Kidney epithelial cell (primary cell): ENCODE data around the gene LDLRAD4. TPM values are rescaled to one million over a fixed set of nuclear protein-coding genes. Genes with fewer than 3 reads are reported as not detected.

ENCODE experiments used
- DNase-seq: peaks from one replicate; pipeline ENCODE4 v3.0.0-alpha.2; 2010; ENCODE audit warnings: low read depth
- H3K27me3 ChIP-seq: 2 replicates; pipeline ENCODE4 v1.6.0; 2011; ENCODE audit warnings: low read length; ENCODE audit not compliant: control insufficient read depth, insufficient read depth
- H3K36me3 ChIP-seq: 2 replicates; pipeline ENCODE4 v1.5.1; 2011; ENCODE audit warnings: low read length; ENCODE audit not compliant: control insufficient read depth, insufficient read depth
- H3K4me3 ChIP-seq: 2 replicates; pipeline ENCODE4 v1.5.1; 2011; ENCODE audit warnings: low read depth, mild to moderate bottlenecking, control low read depth, low read length
- CTCF ChIP-seq: IDR thresholded peaks from 2 replicates; pipeline ENCODE4 v1.5.1; 2011; ENCODE audit warnings: mild to moderate bottlenecking, moderate library complexity, low read length, control low read depth, inconsistent platforms; ENCODE audit not compliant: insufficient read depth, poor library complexity, severe bottlenecking
- total RNA-seq: library from RNA; depleted of rRNA; stranded (reverse); fragments of >200 nt; gene quantifications from 2 replicates; pipeline ENCODE4 v1.2.3, GENCODE V29; 2015

The LDLRAD4 gene
- total RNA-seq, 1 donor from 2014 or later, result 5.8 TPM

- TF ChIP-seq CTCF, result no peak
- Histone ChIP-seq H3K36me3 (no peaks in the 10 kb centered on the region), H3K27me3 (no peaks in the 10 kb centered on the region), H3K4me3 (no peak overlapping the region)
- DNase-seq, result no peak
These were observed 373.7 kb downstream of the LDLRAD4 start for GRCh38 chr18:13592246-13592645.

GRCh38 chr18:13594551-13594950 lies 376.0 kb downstream of the LDLRAD4 start:
- Histone ChIP-seq H3K27me3 (no peaks in the 10 kb centered on the region), H3K36me3 (no peaks in the 10 kb centered on the region), H3K4me3 (no peak overlapping the region)
- TF ChIP-seq CTCF, result no peak
- DNase-seq, result no peak

DNA sequence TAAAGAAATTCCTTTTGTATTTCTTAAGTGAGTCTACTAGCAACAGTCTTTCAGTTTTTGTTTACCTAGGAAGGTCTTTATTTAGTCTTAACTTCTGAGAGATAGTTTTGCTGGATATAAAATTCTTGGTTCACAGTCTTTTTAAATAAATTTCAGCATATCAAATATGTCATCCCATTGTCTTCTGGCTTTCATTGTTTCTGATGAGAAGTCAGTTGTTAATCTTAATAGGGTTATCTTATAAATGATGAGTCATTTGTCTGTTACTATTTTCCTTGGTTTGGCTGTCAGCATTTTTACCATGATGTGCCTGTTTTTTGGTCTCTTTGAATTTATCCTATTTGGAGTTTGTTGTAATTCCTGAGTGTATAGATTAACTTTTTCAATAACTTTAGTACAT lies 378.5 kb downstream of the LDLRAD4 start:
- Histone ChIP-seq H3K27me3 (no peaks in the 10 kb centered on the region), H3K4me3 (no peak overlapping the region), H3K36me3 (no peaks in the 10 kb centered on the region)
- DNase-seq, result no peak
- TF ChIP-seq CTCF, result no peak

GRCh38 chr18:13598591-13598990 lies 380.0 kb downstream of the LDLRAD4 start:
- H3K27me3 ChIP-seq, result no peaks in the 10 kb centered on the region
- H3K4me3 ChIP-seq, result no peak overlapping the region
- no peaks in the 10 kb centered on the region for H3K36me3 ChIP-seq
- TF ChIP-seq CTCF, result no peak
- no peak for DNase-seq

- DNase-seq, result no peak
- Histone ChIP-seq H3K27me3 (no peaks in the 10 kb centered on the region), H3K4me3 (no peak overlapping the region), H3K36me3 (no peaks in the 10 kb centered on the region)
- no peak for TF ChIP-seq CTCF
These were observed 380.5 kb downstream of the LDLRAD4 start for GRCh38 chr18:13599031-13599430.

GRCh38 chr18:13603304-13604019 lies 384.9 kb downstream of the LDLRAD4 start:
- Histone ChIP-seq H3K4me3 (no peak overlapping the region), H3K36me3 (no peaks in the 10 kb centered on the region), H3K27me3 (no peaks in the 10 kb centered on the region)
- no peak for DNase-seq
- TF ChIP-seq CTCF, result no peak
